ENCODE measurements around the gene FITM1. TPM values are rescaled to one million over a fixed set of nuclear protein-coding genes. Genes with fewer than 3 reads are reported as not detected.

The FITM1 gene
- total and polyA plus RNA-seq, 12 donors, result 4.6 to 25.7 (median 10.4) TPM

DNA sequence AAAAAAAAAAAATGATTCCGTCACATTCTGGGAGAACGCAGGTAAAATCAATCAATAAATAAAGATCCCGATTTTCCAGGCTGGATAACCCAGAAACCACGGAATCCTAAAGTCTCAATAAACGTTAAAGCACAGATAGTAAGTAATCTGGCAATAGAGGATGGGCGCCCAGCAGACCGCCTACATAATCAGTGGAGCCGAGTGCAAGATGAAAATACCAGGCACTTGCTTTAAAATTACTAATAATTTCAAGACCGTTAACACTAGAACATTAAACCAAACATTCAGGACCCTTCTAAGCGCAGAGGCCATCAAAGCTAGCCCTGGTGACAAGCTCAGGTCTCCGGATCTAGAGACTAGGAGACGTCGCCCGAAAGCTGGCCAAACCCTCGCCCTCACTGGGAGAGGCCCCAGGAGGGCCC lies 17.1 kb upstream of the FITM1 start:
- 16 to 27% (median 19%) methylated on average over 11 to 15 of the region's 15 CpGs for WGBS, 4 donors
- Histone ChIP-seq H3K27me3 (no peaks in the 10 kb centered on the region), H3K27ac (peak overlapping the region; percentile 97 to 100 (median 98)), H3K9me3 (replicated peaks in 1 of 3) (no peaks in the 10 kb centered on the region), H3K4me3 (peak overlapping the region in 3 of 4 donors; percentile 51 to 81 (median 75)), H3K4me1 (replicated peaks in 1 of 2) (peaks cover 19 to 28% of the 10 kb centered on the region in 2 donors), H3K36me3 (replicated peaks in 1 of 2) (peaks cover 0 to 18% of the 10 kb centered on the region in 2 donors)
- peak in 1 of 7 donors; percentile 59 for DNase-seq
- intact Hi-C loops (cut with DNase I), result no loop called here
- no peak for TF ChIP-seq POLR2A (IDR thresholded peaks at IDR 0.05)
- TF ChIP-seq, protein P1, sequence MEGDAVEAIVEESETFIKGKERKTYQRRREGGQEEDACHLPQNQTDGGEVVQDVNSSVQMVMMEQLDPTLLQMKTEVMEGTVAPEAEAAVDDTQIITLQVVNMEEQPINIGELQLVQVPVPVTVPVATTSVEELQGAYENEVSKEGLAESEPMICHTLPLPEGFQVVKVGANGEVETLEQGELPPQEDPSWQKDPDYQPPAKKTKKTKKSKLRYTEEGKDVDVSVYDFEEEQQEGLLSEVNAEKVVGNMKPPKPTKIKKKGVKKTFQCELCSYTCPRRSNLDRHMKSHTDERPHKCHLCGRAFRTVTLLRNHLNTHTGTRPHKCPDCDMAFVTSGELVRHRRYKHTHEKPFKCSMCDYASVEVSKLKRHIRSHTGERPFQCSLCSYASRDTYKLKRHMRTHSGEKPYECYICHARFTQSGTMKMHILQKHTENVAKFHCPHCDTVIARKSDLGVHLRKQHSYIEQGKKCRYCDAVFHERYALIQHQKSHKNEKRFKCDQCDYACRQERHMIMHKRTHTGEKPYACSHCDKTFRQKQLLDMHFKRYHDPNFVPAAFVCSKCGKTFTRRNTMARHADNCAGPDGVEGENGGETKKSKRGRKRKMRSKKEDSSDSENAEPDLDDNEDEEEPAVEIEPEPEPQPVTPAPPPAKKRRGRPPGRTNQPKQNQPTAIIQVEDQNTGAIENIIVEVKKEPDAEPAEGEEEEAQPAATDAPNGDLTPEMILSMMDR (IDR thresholded peaks at IDR 0.05), result no peak

DNA sequence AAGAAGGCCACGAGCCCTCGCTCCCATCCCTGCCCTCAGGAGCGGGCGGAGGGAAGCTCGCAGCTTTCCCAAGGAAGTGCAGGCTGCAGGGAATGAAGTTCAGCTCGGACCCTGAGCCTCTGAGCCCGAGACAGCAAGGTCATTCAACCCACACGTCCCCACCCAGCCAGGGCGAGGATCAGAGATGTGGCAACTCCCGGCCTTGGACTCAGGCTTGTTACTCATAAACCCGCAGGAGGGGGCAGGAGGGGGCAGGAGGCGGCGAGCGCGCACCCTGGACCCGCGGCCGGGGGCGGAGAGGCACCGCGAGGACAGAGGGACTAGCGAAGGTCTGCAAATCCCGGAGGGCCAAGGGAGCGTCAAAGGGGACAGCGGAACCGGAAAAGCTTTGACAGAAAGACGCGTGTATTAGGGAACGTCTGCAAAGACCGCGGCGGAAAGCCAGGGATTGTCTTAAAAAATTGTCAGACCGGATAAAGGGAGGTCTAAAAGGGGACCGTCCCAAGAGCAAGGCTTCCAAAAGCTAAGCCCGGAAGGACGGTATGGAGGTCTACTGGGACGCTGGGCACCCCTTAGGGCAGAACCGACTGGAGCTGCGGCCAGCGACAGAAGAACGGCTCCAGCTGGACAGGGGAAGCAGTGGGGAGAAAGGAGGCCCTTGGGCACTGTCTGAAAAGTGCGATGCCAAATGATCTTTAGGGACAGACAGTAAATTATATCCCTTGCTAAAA lies 16.5 kb upstream of the FITM1 start:
- H3K9me3 ChIP-seq (replicated peaks in 1 of 3), result no peaks in the 10 kb centered on the region
- H3K27me3 ChIP-seq, result no peaks in the 10 kb centered on the region
- peaks cover 19 to 22% of the 10 kb centered on the region in 2 donors for H3K4me1 ChIP-seq (replicated peaks in 1 of 2)
- WGBS, 4 donors, result 0% methylated on average over 29 to 42 of the region's 42 CpGs
- H3K27ac ChIP-seq, result peak overlapping the region; percentile 97 to 100 (median 98)
- intact Hi-C loops (cut with DNase I), result no loop called here
- peaks cover 0 to 24% of the 10 kb centered on the region in 2 donors for H3K36me3 ChIP-seq (replicated peaks in 1 of 2)
- TF ChIP-seq, protein P1 (IDR thresholded peaks at IDR 0.05), result peak in 2 of 6 experiments; percentile 4 to 9
- TF ChIP-seq POLR2A (IDR thresholded peaks at IDR 0.05), result peak; percentile 63 to 89
- peak; percentile 91 to 98 (median 97) for DNase-seq
- H3K4me3 ChIP-seq, result peak overlapping the region in 3 of 4 donors; percentile 51 to 81 (median 75)

DNA sequence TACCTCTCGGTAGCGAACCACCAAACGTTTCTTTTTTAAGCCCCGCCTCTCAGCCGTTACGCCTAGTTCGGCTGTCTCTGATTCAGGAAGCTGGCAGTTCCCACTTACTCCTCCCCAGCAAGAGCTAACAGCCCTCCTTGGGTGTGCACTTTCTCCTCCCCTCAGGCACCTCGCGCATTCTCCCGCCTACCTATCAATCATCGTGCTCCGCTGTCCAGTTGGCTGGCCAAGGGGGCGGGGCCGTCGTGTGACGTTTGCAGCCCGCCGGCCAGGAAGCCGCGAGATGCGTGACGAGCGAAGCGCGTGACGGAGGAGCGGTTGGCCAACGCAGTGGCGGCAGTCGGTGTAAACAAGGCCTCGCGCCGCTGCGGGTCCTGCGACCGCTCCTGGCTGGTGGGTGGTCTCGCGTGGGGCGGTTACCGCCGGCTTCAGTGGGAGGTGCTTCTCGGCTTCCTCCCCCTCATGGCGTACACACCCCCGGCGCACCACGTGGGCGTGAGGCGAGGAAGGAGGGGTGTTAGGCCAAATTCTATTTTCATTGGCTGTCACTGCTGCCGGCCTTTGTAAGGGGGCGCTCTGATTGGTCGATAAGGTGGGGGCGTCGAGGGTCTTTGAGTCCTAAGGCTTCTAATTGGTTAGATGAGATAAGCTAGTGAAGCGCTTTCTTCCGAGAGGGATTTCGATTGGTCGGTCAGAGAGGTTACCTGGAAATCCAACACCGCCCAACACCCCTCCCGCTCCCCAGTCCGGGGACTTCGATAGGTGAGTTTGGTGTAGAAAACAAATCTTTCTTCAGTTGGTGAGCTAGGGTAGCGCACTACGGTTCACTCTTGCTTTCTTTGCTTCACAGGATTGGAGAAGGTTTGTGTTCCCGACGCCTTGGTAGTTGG lies 15.7 kb upstream of the FITM1 start, which contains the start of the genes DCAF11 and NRL:
TSS of gene DCAF11 (plus strand) at position 246 of the 890 bp plus-strand sequence. CDS start 818 bp downstream, outside the sequence.
TSS of gene NRL (minus strand) at position 418 of the 890 bp plus-strand sequence. CDS start 32,101 bp downstream, outside the sequence.
- Histone ChIP-seq H3K27ac (peak within 1 kb of the TSS; percentile 97 to 100 (median 98)), H3K4me1 (replicated peaks in 1 of 2) (peaks cover 19% of the 10 kb centered on the region in 2 donors), H3K9me3 (replicated peaks in 1 of 3) (no peaks in the 10 kb centered on the region), H3K36me3 (replicated peaks in 1 of 2) (peaks cover 0 to 32% of the 10 kb centered on the region in 2 donors), H3K4me3 (peak within 1 kb of the TSS; percentile 41 to 81 (median 65)), H3K27me3 (no peaks in the 10 kb centered on the region)
- peak; percentile 99 to 100 (median 99) for DNase-seq
- WGBS, 4 donors, result 0 to 1% (median 0%) methylated on average over 21 to 65 of the region's 65 CpGs
- TF ChIP-seq, protein P1 (IDR thresholded peaks at IDR 0.05), result peak in 1 of 6 experiments; percentile 20
- TF ChIP-seq POLR2A (IDR thresholded peaks at IDR 0.05), result peak in 1 of 2 donors; percentile 41
- intact Hi-C loops (cut with DNase I), result no loop called here
